Spleen (tissue), 11 donors: Measurements from ENCODE around the gene MT1X. TPM values are rescaled to one million over a fixed set of nuclear protein-coding genes. Genes with fewer than 3 reads are reported as not detected.

ENCODE experiments used
- DNase-seq: peaks from one replicate; pipeline ENCODE4 v3.0.0-alpha.2; 2020
- H3K27ac ChIP-seq, 8 donors: fragments of 200-600 bp; sonication (generic) in 7 of 8; 1 replicate in 4 of 8; 2 replicates in 4 of 8; pipeline versions ENCODE4 v1.5.0 to v1.8.0; 2016 to 2021; ENCODE audit warnings: inconsistent platforms in 4 of 8, mild to moderate bottlenecking in 4 of 8, moderate library complexity in 1 of 8
- H3K27me3 ChIP-seq, 7 donors: fragments of 200-600 bp; sonication (generic) in 6 of 7; replicated peaks in 1 of 7; 1 replicate in 4 of 7; 2 replicates in 3 of 7; pipeline versions ENCODE4 v1.5.0 to v1.8.0; 2016 to 2021; ENCODE audit warnings: inconsistent platforms in 3 of 7, mild to moderate bottlenecking in 1 of 7
- H3K36me3 ChIP-seq, 6 donors: fragments of 200-600 bp; sonication (generic) in 5 of 6; 1 replicate in 4 of 6; 2 replicates in 2 of 6; pipeline versions ENCODE4 v1.5.0 to v1.8.0; 2016 to 2021; ENCODE audit warnings: inconsistent platforms in 2 of 6
- H3K4me1 ChIP-seq, 6 donors: fragments of 200-600 bp; sonication (generic) in 5 of 6; 1 replicate in 3 of 6; 2 replicates in 3 of 6; pipeline versions ENCODE4 v1.5.0 to v1.8.0; 2016 to 2021; ENCODE audit warnings: inconsistent platforms in 3 of 6
- H3K4me3 ChIP-seq, 8 donors: fragments of 200-600 bp; sonication (generic) in 7 of 8; 1 replicate in 4 of 8; 2 replicates in 4 of 8; pipeline versions ENCODE4 v1.5.0 to v1.8.0; 2016 to 2021; ENCODE audit warnings: inconsistent platforms in 4 of 8, mild to moderate bottlenecking in 4 of 8, moderate library complexity in 2 of 8
- H3K9me3 ChIP-seq, 8 donors: fragments of 200-600 bp; sonication (generic) in 7 of 8; 1 replicate in 4 of 8; 2 replicates in 4 of 8; pipeline versions ENCODE4 v1.5.0 to v1.8.0; 2016 to 2021; ENCODE audit warnings: inconsistent platforms in 4 of 8
- CTCF ChIP-seq, 11 experiments: fragments of 200-600 bp in 7 of 11; fragments of 450-650 bp in 4 of 11; sonication (generic) in 4 of 11; IDR thresholded peaks in 8 of 11; conservative IDR thresholded peaks in 3 of 11; 1 replicate in 7 of 11; 2 replicates in 4 of 11; pipeline versions ENCODE4 v1.4.0 to v1.8.0; 2016 to 2021; ENCODE audit warnings: antibody characterized with exemption in 11 of 11, inconsistent platforms in 4 of 11, mild to moderate bottlenecking in 1 of 11
- POLR2A ChIP-seq, 3 donors: fragments of 450-650 bp; IDR thresholded peaks; one replicate each; pipeline ENCODE4 v1.5.1; 2017; ENCODE audit warnings: antibody characterized with exemption in 3 of 3, mild to moderate bottlenecking in 1 of 3
- POLR2AphosphoS5 ChIP-seq, 3 donors: sonication (generic); formaldehyde crosslinking; IDR thresholded peaks; one replicate each; pipeline ENCODE4 v1.5.1; 2017; ENCODE audit warnings: antibody characterized with exemption in 3 of 3
- WGBS, 5 donors: extraction: QIAGEN DNeasy Blood & Tissue Kit in 3 of 5; methylation state at CpG; one replicate each; pipeline versions ENCODE4 v1.1.5 to v1.1.7; 2013 to 2018; 5-methylcytosine and 5-hydroxymethylcytosine counted together
- intact Hi-C: fragments of 100-400 bp; cut with DNase I; formaldehyde crosslinking; loops from one replicate; pipeline ENCODE4 v1.15.0; 2023; ENCODE audit warnings: low total_unique reads
- polyA plus RNA-seq, 3 donors: library from polyadenylated mRNA; stranded (reverse); fragments of 200-250 nt; gene quantifications; one replicate each; pipeline ENCODE4 v1.2.1, GENCODE V29; 2013
- total RNA-seq, 7 donors: library from RNA; depleted of rRNA in 3 of 7; stranded (reverse); fragments of >200 nt in 3 of 7; fragmentation: NEBNext Ultra II Directional in 4 of 7; extraction: Animal tissue kit (Norgen Biotek cat#: 25700) in 4 of 7; gene quantifications; one replicate each; pipeline versions ENCODE4 v1.1.0 to v1.2.1, GENCODE V29; 2016 to 2021
- donor health status: healthy with polysubstance abuse.
- donor health status: DM: no; HTN: no; CAD: no; lungs with moderate emphysema.
- donor health status: DM: no; HTN: no; CAD: no.
- donor health status: Bipolar disorder and iron deficiency.
- donor health status: healthy.
- donor health status: DM: no; HTN: no; CAD: no.
- donor health status: DM: yes; HTN: yes; CAD: no.

Gene MT1X
- total and polyA plus RNA-seq, 10 donors: 13.0 to 113 (median 28.2) TPM

GRCh38 chr16:56643080-56643778, 39.0 kb upstream of the MT1X start:
- 6 to 10% (median 9%) methylated on average over 23 to 42 of the region's 42 CpGs for WGBS, 5 donors
- Histone ChIP-seq H3K27me3 (peaks cover 0 to 87% (median 28%) of the 10 kb centered on the region in 7 donors), H3K27ac (peak overlapping the region in 2 of 8 donors; percentile 6 to 48), H3K4me3 (peak overlapping the region; percentile 1 to 63 (median 26)), H3K4me1 (peaks cover 9 to 28% (median 21%) of the 10 kb centered on the region in 6 donors), H3K36me3 (no peaks in the 10 kb centered on the region), H3K9me3 (no peaks in the 10 kb centered on the region)
- peak; percentile 92 for DNase-seq
- intact Hi-C loops: no loop called here
- TF ChIP-seq CTCF (IDR thresholded peaks at IDR 0.05 in 8 of 11, conservative IDR thresholded peaks at IDR 0.05 in 3 of 11) (peak in 10 of 11 experiments; percentile 20 to 54 (median 24)), POLR2A (IDR thresholded peaks at IDR 0.05) (no peak), POLR2AphosphoS5 (IDR thresholded peaks at IDR 0.05) (peak in 2 of 3 donors; percentile 62 to 78)

- H3K36me3 ChIP-seq: no peaks in the 10 kb centered on the region
- peaks cover 0 to 87% (median 25%) of the 10 kb centered on the region in 7 donors for H3K27me3 ChIP-seq
- H3K9me3 ChIP-seq: no peaks in the 10 kb centered on the region
- intact Hi-C loops: no loop called here
- 36 to 69% (median 39%) methylated on average over 5 of the region's 5 CpGs for WGBS, 5 donors
- H3K4me3 ChIP-seq: peak overlapping the region in 2 of 8 donors; percentile 12 to 63
- TF ChIP-seq POLR2AphosphoS5 (IDR thresholded peaks at IDR 0.05) (no peak), CTCF (IDR thresholded peaks at IDR 0.05 in 8 of 11, conservative IDR thresholded peaks at IDR 0.05 in 3 of 11) (no peak), POLR2A (IDR thresholded peaks at IDR 0.05) (no peak)
- peak overlapping the region in 1 of 8 donors; percentile 48 for H3K27ac ChIP-seq
- H3K4me1 ChIP-seq: peaks cover 4 to 22% (median 16%) of the 10 kb centered on the region in 6 donors
- no peak for DNase-seq
Measured at GRCh38 chr16:56643833-56644232, 38.4 kb upstream of the MT1X start.

GRCh38 chr16:56645311-56645710, 37.0 kb upstream of the MT1X start:
- H3K4me1 ChIP-seq: peaks cover 4 to 21% (median 16%) of the 10 kb centered on the region in 6 donors
- WGBS, 5 donors: 76 to 91% (median 83%) methylated on average over 1 of the region's 1 CpG
- TF ChIP-seq POLR2AphosphoS5 (IDR thresholded peaks at IDR 0.05): no peak
- no peak for TF ChIP-seq CTCF (IDR thresholded peaks at IDR 0.05 in 8 of 11, conservative IDR thresholded peaks at IDR 0.05 in 3 of 11)
- no peak for TF ChIP-seq POLR2A (IDR thresholded peaks at IDR 0.05)
- intact Hi-C loops: no loop called here
- H3K36me3 ChIP-seq: no peaks in the 10 kb centered on the region
- H3K9me3 ChIP-seq: no peaks in the 10 kb centered on the region
- no peak for DNase-seq
- H3K27me3 ChIP-seq: peaks cover 0 to 80% (median 20%) of the 10 kb centered on the region in 7 donors
- no peak overlapping the region for H3K4me3 ChIP-seq
- no peak overlapping the region for H3K27ac ChIP-seq

DNA sequence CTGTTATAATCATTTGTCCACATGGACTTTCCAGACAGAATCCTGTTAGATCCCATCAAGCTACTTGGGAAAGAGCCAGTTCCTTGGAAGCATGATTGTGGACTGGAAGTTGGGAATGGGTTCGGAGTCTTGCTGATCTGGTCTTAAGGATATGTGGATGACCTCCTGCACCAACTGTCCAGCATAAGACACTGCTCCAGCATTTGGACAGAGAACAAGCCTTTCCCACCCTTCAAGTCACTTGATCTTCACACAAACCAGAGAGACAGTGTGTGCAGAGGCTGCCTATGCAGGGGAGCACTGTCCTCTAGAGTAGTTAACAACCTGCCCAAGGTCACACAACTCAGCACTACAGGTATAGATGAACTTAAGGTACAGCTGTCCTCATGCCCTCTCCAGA, 36.4 kb upstream of the MT1X start:
- TF ChIP-seq CTCF (IDR thresholded peaks at IDR 0.05 in 8 of 11, conservative IDR thresholded peaks at IDR 0.05 in 3 of 11) (no peak), POLR2AphosphoS5 (IDR thresholded peaks at IDR 0.05) (no peak), POLR2A (IDR thresholded peaks at IDR 0.05) (no peak)
- no peak overlapping the region for H3K27ac ChIP-seq
- no peaks in the 10 kb centered on the region for H3K9me3 ChIP-seq
- H3K4me1 ChIP-seq: peaks cover 4 to 21% (median 16%) of the 10 kb centered on the region in 6 donors
- intact Hi-C loops: no loop called here
- H3K27me3 ChIP-seq: peaks cover 0 to 75% (median 20%) of the 10 kb centered on the region in 7 donors
- H3K4me3 ChIP-seq: no peak overlapping the region
- WGBS, 5 donors: 0 to 41% (median 0%) methylated on average over 1 of the region's 1 CpG
- no peaks in the 10 kb centered on the region for H3K36me3 ChIP-seq
- no peak for DNase-seq
